HCT116 (cell line): ENCODE results near the gene ZBTB20. TPM values are rescaled to one million over a fixed set of nuclear protein-coding genes. Genes with fewer than 3 reads are reported as not detected.

Experiments
- ATAC-seq: fragments of 200-7000 bp; cut with Tn5 transposase; 2 replicates; pipeline ENCODE4 v1.9.1; 2020; ENCODE audit warnings: mild to moderate bottlenecking, moderate library complexity
- BruUV-seq: library from RNA; stranded (reverse); fragments of 400-500 nt; replicated peaks from 2 replicates; lab custom pipeline; 2021; lab: Mats Ljungman, UMichigan
- CTCF ChIA-PET: fragments of 300-600 bp; sonication (Branson Sonifier 250); formaldehyde crosslinking; loops from one replicate; lab custom pipeline; 2021; ENCODE audit warnings: antibody characterized with exemption; lab: Charles Lee
- POLR2A ChIA-PET: fragments of 300-600, 350-600 bp; sonication (Branson Sonifier 250); formaldehyde crosslinking; loops from one replicate; lab custom pipeline; 2021; ENCODE audit warnings: antibody characterized with exemption; lab: Charles Lee
- RAD21 ChIA-PET, 2 experiments: fragments of 300-600 bp; sonication (Branson Sonifier 250); formaldehyde crosslinking; loops; one replicate each; lab custom pipeline; 2023; ENCODE audit warnings: low total read pairs in 2 of 2; ENCODE audit not compliant: uncharacterized antibody in 2 of 2, unreplicated experiment in 2 of 2, low non-redundant PET in 1 of 2; lab: Charles Lee
- DNase-seq: peaks from one replicate; pipeline ENCODE4 v3.0.0-alpha.2; 2010; ENCODE audit warnings: low read depth, low spot score
- H2AFZ ChIP-seq: fragments of 200-600 bp; shearing (Covaris generic), sonication (generic); 2 replicates; pipeline ENCODE4 v1.6.1; 2017; ENCODE audit warnings: low read depth, mixed run types, mixed read lengths, antibody characterized with exemption, low read length; ENCODE audit not compliant: poor library complexity, severe bottlenecking
- H3K27ac ChIP-seq: 2 replicates; pipeline ENCODE4 v1.5.1; 2012; ENCODE audit warnings: low read depth, low read length
- H3K27me3 ChIP-seq: fragments of 200-600 bp; sonication (generic); 2 replicates; pipeline ENCODE4 v1.6.1; 2016; ENCODE audit warnings: mixed run types, low read length, mixed read lengths; ENCODE audit not compliant: insufficient read depth
- H3K36me3 ChIP-seq, 2 experiments: fragments of 200-500 bp in 1 of 2; fragments of 200-600 bp in 1 of 2; sonication (Bioruptor generic) in 1 of 2; sonication (generic) in 1 of 2; 2 replicates each; pipeline versions ENCODE4 v1.5.1 to v1.6.1; 2014 to 2016; ENCODE audit warnings: low read length in 2 of 2, inconsistent platforms in 1 of 2, mixed read lengths in 1 of 2, mixed run types in 1 of 2; ENCODE audit not compliant: insufficient read depth in 2 of 2, control insufficient read depth in 1 of 2
- H3K4me1 ChIP-seq, 2 experiments: fragments of 200-600 bp in 1 of 2; sonication (generic) in 1 of 2; 2 replicates each; pipeline versions ENCODE4 v1.5.1 to v1.6.1; 2012 to 2017; ENCODE audit warnings: low read length in 2 of 2, inconsistent platforms in 1 of 2, mild to moderate bottlenecking in 1 of 2, mixed read lengths in 1 of 2, mixed run types in 1 of 2, moderate library complexity in 1 of 2; ENCODE audit not compliant: insufficient read depth in 2 of 2, control insufficient read depth in 1 of 2
- H3K4me2 ChIP-seq: fragments of 200-600 bp; sonication (generic); 2 replicates; pipeline ENCODE4 v1.6.1; 2017; ENCODE audit warnings: mixed run types, low read length, mixed read lengths
- H3K4me3 ChIP-seq, 2 experiments: fragments of 200-600 bp in 1 of 2; sonication (generic) in 1 of 2; replicated peaks in 1 of 2; 2 replicates each; pipeline ENCODE4 v1.5.1; 2011 to 2016; ENCODE audit warnings: low read length in 2 of 2, control low read depth in 1 of 2, low read depth in 1 of 2, mild to moderate bottlenecking in 1 of 2, mixed read lengths in 1 of 2, mixed run types in 1 of 2
- H3K79me2 ChIP-seq: fragments of 200-600 bp; sonication (generic); 2 replicates; pipeline ENCODE4 v1.6.1; 2017; ENCODE audit warnings: mild to moderate bottlenecking, mixed run types, low read length, moderate library complexity, mixed read lengths; ENCODE audit not compliant: insufficient read depth
- H3K9ac ChIP-seq: fragments of 200-600 bp; sonication (generic); 2 replicates; pipeline ENCODE4 v1.6.1; 2016; ENCODE audit warnings: low read length, mixed read lengths
- H3K9me2 ChIP-seq: fragments of 200-600 bp; sonication (generic), shearing (Covaris generic); 2 replicates; pipeline ENCODE4 v1.6.1; 2017; ENCODE audit warnings: mixed run types, mild to moderate bottlenecking, moderate library complexity; ENCODE audit not compliant: insufficient read depth
- H3K9me3 ChIP-seq, 2 experiments: fragments of 200-500 bp in 1 of 2; fragments of 200-600 bp in 1 of 2; sonication (Bioruptor generic) in 1 of 2; sonication (generic) in 1 of 2; 2 replicates each; pipeline ENCODE4 v1.6.1; 2014 to 2017; ENCODE audit warnings: low read length in 2 of 2, mixed read lengths in 2 of 2, inconsistent platforms in 1 of 2, low read depth in 1 of 2, mild to moderate bottlenecking in 1 of 2, mixed run types in 1 of 2, moderate library complexity in 1 of 2; ENCODE audit not compliant: control insufficient read depth in 1 of 2, insufficient read depth in 1 of 2
- H4K20me1 ChIP-seq: fragments of 200-600 bp; sonication (generic), shearing (Covaris generic); 2 replicates; pipeline ENCODE4 v1.6.1; 2017; ENCODE audit warnings: mixed run types, mild to moderate bottlenecking, moderate library complexity; ENCODE audit not compliant: insufficient read depth
- ATF3 ChIP-seq: IDR thresholded peaks from 2 replicates; pipeline ENCODE4 v1.6.1; 2012
- JUND ChIP-seq: IDR thresholded peaks from 2 replicates; pipeline ENCODE4 v1.6.1; 2012
- POLR2AphosphoS5 ChIP-seq: IDR thresholded peaks from 2 replicates; pipeline ENCODE4 v1.6.1; 2011; ENCODE audit warnings: mild to moderate bottlenecking, low read depth, low read length, moderate library complexity
- RAD21 ChIP-seq: IDR thresholded peaks from 2 replicates; pipeline ENCODE4 v1.6.1; 2012; ENCODE audit warnings: low read depth, mild to moderate bottlenecking
- SIN3A ChIP-seq: IDR thresholded peaks from 2 replicates; pipeline ENCODE4 v1.6.1; 2012; ENCODE audit warnings: low read depth
- SP1 ChIP-seq: IDR thresholded peaks from 2 replicates; pipeline ENCODE4 v1.6.1; 2012; ENCODE audit warnings: low read depth
- YY1 ChIP-seq: IDR thresholded peaks from 2 replicates; pipeline ENCODE4 v1.6.1; 2011; ENCODE audit warnings: low read length, low read depth, moderate library complexity, mild to moderate bottlenecking; ENCODE audit not compliant: insufficient replicate concordance; ENCODE audit errors: extremely low read depth
- ZNF274 ChIP-seq: fragments of 200-500 bp; sonication (Bioruptor generic); IDR thresholded peaks from 2 replicates; pipeline ENCODE4 v1.6.1; 2014; ENCODE audit warnings: mild to moderate bottlenecking, low read depth, low read length, inconsistent platforms
- intact Hi-C: fragments of 100-400 bp; cut with micrococcal nuclease; formaldehyde crosslinking; loops from 2 replicates; pipeline ENCODE4 v1.10.0; 2022
- total RNA-seq: library from RNA; stranded (reverse); gene quantifications from one replicate; pipeline ENCODE4 v1.2.1, GENCODE V29; 2021; ENCODE audit not compliant: unreplicated experiment
- TF ChIP-seq, protein P1 (sequence below), 3 experiments: fragments of 200-600 bp in 1 of 3; sonication (generic) in 1 of 3; IDR thresholded peaks in 2 of 3; conservative IDR thresholded peaks in 1 of 3; 2 replicates each; pipeline ENCODE4 v1.5.1; 2012 to 2017; ENCODE audit warnings: low read depth in 2 of 3, low read length in 2 of 3, antibody characterized with exemption in 1 of 3, borderline replicate concordance in 1 of 3, control low read depth in 1 of 3, mild to moderate bottlenecking in 1 of 3, mixed read lengths in 1 of 3, mixed run types in 1 of 3, moderate library complexity in 1 of 3; ENCODE audit not compliant: insufficient read depth in 1 of 3

Gene ZBTB20
- total RNA-seq, 1 experiment from 2014 or later: 42.1 TPM

DNA sequence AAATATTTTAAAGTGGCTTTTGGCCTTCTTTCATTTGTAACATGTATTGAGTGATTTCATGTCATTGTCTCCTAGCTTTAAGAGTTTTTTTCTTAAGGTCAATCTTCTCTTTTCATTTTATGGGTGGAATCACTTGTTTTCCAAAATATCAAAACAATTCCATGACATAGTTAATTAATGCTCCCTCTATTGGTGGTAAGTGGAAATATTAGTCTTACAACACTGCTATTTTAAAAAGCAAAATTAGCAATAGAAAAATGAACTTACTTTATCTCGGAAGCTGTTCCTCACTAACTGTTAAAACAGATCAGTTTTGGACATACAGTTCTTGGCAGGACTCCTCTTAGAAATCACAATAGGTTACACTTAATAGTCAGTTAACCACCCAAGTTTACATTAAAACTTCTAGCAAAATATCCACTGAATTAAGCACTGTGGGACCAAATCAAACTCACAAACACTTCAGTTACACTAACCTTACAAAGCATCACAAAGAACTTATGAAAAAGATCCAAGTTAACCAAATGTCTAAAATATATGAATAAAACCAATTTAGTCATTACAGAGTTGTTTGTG is 810.9 kb downstream of the ZBTB20 start:
- BruUV-seq: no TSS peak
- H3K4me3 ChIP-seq: no peak overlapping the region
- ChIA-PET CTCF (interaction anchor here (0.7 to 1.1 kb wide), 2 partner anchors 11 to 16 kb away, joined by 4 read pairs; no protein-coding TSS in a partner anchor), POLR2A (no interaction called here), RAD21 (no interaction called here)
- intact Hi-C loops: no loop called here
- no peak for ATAC-seq
- H3K36me3 ChIP-seq: peaks cover 3 to 40% of the 10 kb centered on the region in 2 experiments; a peak in 3 of 4 replicates
- no peak overlapping the region for H3K9ac ChIP-seq
- H3K27ac ChIP-seq: no peak overlapping the region
- H3K4me2 ChIP-seq: no peak overlapping the region
- no peaks in the 10 kb centered on the region for H4K20me1 ChIP-seq
- no peaks in the 10 kb centered on the region for H3K27me3 ChIP-seq
- H3K9me2 ChIP-seq: no peaks in the 10 kb centered on the region
- no peak for TF ChIP-seq JUND
- TF ChIP-seq, protein P1, sequence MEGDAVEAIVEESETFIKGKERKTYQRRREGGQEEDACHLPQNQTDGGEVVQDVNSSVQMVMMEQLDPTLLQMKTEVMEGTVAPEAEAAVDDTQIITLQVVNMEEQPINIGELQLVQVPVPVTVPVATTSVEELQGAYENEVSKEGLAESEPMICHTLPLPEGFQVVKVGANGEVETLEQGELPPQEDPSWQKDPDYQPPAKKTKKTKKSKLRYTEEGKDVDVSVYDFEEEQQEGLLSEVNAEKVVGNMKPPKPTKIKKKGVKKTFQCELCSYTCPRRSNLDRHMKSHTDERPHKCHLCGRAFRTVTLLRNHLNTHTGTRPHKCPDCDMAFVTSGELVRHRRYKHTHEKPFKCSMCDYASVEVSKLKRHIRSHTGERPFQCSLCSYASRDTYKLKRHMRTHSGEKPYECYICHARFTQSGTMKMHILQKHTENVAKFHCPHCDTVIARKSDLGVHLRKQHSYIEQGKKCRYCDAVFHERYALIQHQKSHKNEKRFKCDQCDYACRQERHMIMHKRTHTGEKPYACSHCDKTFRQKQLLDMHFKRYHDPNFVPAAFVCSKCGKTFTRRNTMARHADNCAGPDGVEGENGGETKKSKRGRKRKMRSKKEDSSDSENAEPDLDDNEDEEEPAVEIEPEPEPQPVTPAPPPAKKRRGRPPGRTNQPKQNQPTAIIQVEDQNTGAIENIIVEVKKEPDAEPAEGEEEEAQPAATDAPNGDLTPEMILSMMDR (IDR thresholded peaks at IDR 0.05 in 2 of 3, conservative IDR thresholded peaks at IDR 0.05 in 1 of 3; ENCODE audit: borderline replicate concordance in 1 of 3, insufficient read depth in 1 of 3, low read depth in 2 of 3, low read length in 2 of 3): peak in 2 of 3 experiments; percentile 26 to 64; a peak in 3 of 6 replicates
- H3K9me3 ChIP-seq: no peaks in the 10 kb centered on the region
- no peaks in the 10 kb centered on the region for H3K4me1 ChIP-seq
- H2AFZ ChIP-seq: no peak overlapping the region
- DNase-seq: no peak
- H3K79me2 ChIP-seq: peaks cover 14% of the 10 kb centered on the region; the same call in 1 of the 2 replicates

DNA sequence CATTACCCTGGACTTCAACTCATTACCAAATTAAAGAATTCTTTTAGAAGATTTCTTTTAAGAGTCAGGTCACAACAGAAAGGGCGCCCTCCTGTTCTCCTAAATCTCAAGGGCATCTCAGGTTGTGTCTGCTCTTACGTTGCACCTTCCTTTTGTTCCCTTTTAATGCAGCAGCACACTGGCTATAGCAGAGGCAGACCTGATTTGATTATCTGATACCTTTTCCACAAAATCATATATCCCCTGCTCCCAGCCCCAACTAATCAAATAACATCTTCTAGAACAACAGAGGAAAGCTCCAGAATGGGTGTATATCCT is 813.2 kb downstream of the ZBTB20 start:
- DNase-seq: no peak
- Histone ChIP-seq H3K9me3 (no peaks in the 10 kb centered on the region), H4K20me1 (no peaks in the 10 kb centered on the region), H3K9ac (no peak overlapping the region), H3K27ac (no peak overlapping the region), H3K4me2 (no peak overlapping the region), H3K36me3 (peaks cover 3 to 40% of the 10 kb centered on the region in 2 experiments; a peak in 3 of 4 replicates), H3K4me3 (no peak overlapping the region), H3K4me1 (no peaks in the 10 kb centered on the region), H3K79me2 (peaks cover 13% of the 10 kb centered on the region; the same call in 1 of the 2 replicates), H3K9me2 (no peaks in the 10 kb centered on the region)
- RAD21 ChIA-PET: no interaction called here
- ATAC-seq: no peak
- CTCF ChIA-PET: interaction anchor here (0.6 to 1.5 kb wide), 2 partner anchors 29 to 43 kb away, joined by 3 read pairs; no protein-coding TSS in a partner anchor
- TF ChIP-seq YY1 (no peak), SIN3A (no peak), ATF3 (no peak), ZNF274 (no peak), RAD21 (no peak), POLR2AphosphoS5 (no peak), SP1 (no peak)
- TF ChIP-seq, all 23 proteins: peak for 0
- no peak overlapping the region for H2AFZ ChIP-seq
- H3K27me3 ChIP-seq: no peaks in the 10 kb centered on the region
- POLR2A ChIA-PET: no interaction called here
- intact Hi-C loops: no loop called here
- BruUV-seq: no TSS peak
